ENCODE data around the gene RAB20. TPM values are rescaled to one million over a fixed set of nuclear protein-coding genes. Genes with fewer than 3 reads are reported as not detected.
"Not testable (repeated sequence)": the region's sequence is repeated elsewhere in the genome, so short reads cannot be mapped to it uniquely, and the experiment has no call there.

The RAB20 gene
- polyA plus RNA-seq, 1 donor (not counting 4 experiments of a cell fraction or from before 2014, with no cell fraction given) = 4.3 TPM

GRCh38 chr13:110498765-110499164 lies 62.8 kb downstream of the RAB20 start:
- H3K4me2 ChIP-seq (ENCODE audit: control insufficient read depth, extremely low read depth, insufficient read depth, low read depth, low read length) = no peak overlapping the region
- dilution Hi-C loops (cut with MboI; ENCODE audit: extremely low pct_ligation_motif_present, low sequenced_read_pairs) = no loop called here
- no peak overlapping the region for H3K4me3 ChIP-seq (ENCODE audit: control insufficient read depth in 2 of 3, extremely low read depth in 1 of 3, insufficient read depth in 2 of 3, low read depth in 1 of 3, low read length in 3 of 3)
- TF ChIP-seq EZH2 (IDR thresholded peaks at IDR 0.05; ENCODE audit: low read length) (no peak), CTCF (optimal IDR thresholded peaks at IDR 0.05 in 1 of 3, IDR thresholded peaks at IDR 0.05 in 1 of 3, conservative IDR thresholded peaks at IDR 0.05 in 1 of 3; ENCODE audit: extremely low read depth in 1 of 3, insufficient read depth in 2 of 3, low read length in 3 of 3) (no peak)
- H3K79me2 ChIP-seq (ENCODE audit: control insufficient read depth, insufficient read depth, low read length) = no peaks in the 10 kb centered on the region
- H4K20me1 ChIP-seq (ENCODE audit: control insufficient read depth, extremely low read depth, insufficient read depth, low read length) = no peaks in the 10 kb centered on the region
- no peaks in the 10 kb centered on the region for H3K9me1 ChIP-seq (ENCODE audit: control insufficient read depth, extremely low read depth, insufficient read depth, low read length)
- no peaks in the 10 kb centered on the region for H3K27me3 ChIP-seq (ENCODE audit: control insufficient read depth, extremely low read depth, insufficient read depth, low read length)
- no peak overlapping the region for H3K9ac ChIP-seq (ENCODE audit: control insufficient read depth, extremely low read depth, insufficient read depth, low read length)
- no peak overlapping the region for H3K27ac ChIP-seq (ENCODE audit: control insufficient read depth, insufficient read depth, low read length)
- no peak for FAIRE-seq
- DNase-seq (ENCODE audit: low read depth, low spot score) = no peak
- peaks cover 15 to 52% of the 10 kb centered on the region in 2 experiments for H3K36me3 ChIP-seq (ENCODE audit: control insufficient read depth in 2 of 2, extremely low read depth in 1 of 2, insufficient read depth in 2 of 2, low read length in 2 of 2)
- H3K4me1 ChIP-seq (ENCODE audit: control insufficient read depth, extremely low read depth, insufficient read depth, low read length) = peaks cover 8% of the 10 kb centered on the region
- H3K9me3 ChIP-seq (ENCODE audit: control insufficient read depth, low read depth, low read length) = no peaks in the 10 kb centered on the region
- H2AFZ ChIP-seq (ENCODE audit: control insufficient read depth, low read length) = no peak overlapping the region

- no peak overlapping the region for H2AFZ ChIP-seq (ENCODE audit: control insufficient read depth, low read length)
- no peaks in the 10 kb centered on the region for H3K9me3 ChIP-seq (ENCODE audit: control insufficient read depth, low read depth, low read length)
- H4K20me1 ChIP-seq (ENCODE audit: control insufficient read depth, extremely low read depth, insufficient read depth, low read length) = no peaks in the 10 kb centered on the region
- DNase-seq (ENCODE audit: low read depth, low spot score) (no peak), FAIRE-seq (no peak)
- H3K27me3 ChIP-seq (ENCODE audit: control insufficient read depth, extremely low read depth, insufficient read depth, low read length) = no peaks in the 10 kb centered on the region
- dilution Hi-C loops (cut with MboI; ENCODE audit: extremely low pct_ligation_motif_present, low sequenced_read_pairs) = no loop called here
- H3K9me1 ChIP-seq (ENCODE audit: control insufficient read depth, extremely low read depth, insufficient read depth, low read length) = no peaks in the 10 kb centered on the region
- TF ChIP-seq CTCF (optimal IDR thresholded peaks at IDR 0.05 in 1 of 3, IDR thresholded peaks at IDR 0.05 in 1 of 3, conservative IDR thresholded peaks at IDR 0.05 in 1 of 3; ENCODE audit: extremely low read depth in 1 of 3, insufficient read depth in 2 of 3, low read length in 3 of 3) (no peak), EZH2 (IDR thresholded peaks at IDR 0.05; ENCODE audit: low read length) (no peak)
- no peak overlapping the region for H3K4me2 ChIP-seq (ENCODE audit: control insufficient read depth, extremely low read depth, insufficient read depth, low read depth, low read length)
- peaks cover 8% of the 10 kb centered on the region for H3K4me1 ChIP-seq (ENCODE audit: control insufficient read depth, extremely low read depth, insufficient read depth, low read length)
- H3K27ac ChIP-seq (ENCODE audit: control insufficient read depth, insufficient read depth, low read length) = no peak overlapping the region
- no peaks in the 10 kb centered on the region for H3K79me2 ChIP-seq (ENCODE audit: control insufficient read depth, insufficient read depth, low read length)
- peaks cover 15 to 48% of the 10 kb centered on the region in 2 experiments for H3K36me3 ChIP-seq (ENCODE audit: control insufficient read depth in 2 of 2, extremely low read depth in 1 of 2, insufficient read depth in 2 of 2, low read length in 2 of 2)
- H3K9ac ChIP-seq (ENCODE audit: control insufficient read depth, extremely low read depth, insufficient read depth, low read length) = no peak overlapping the region
- H3K4me3 ChIP-seq (ENCODE audit: control insufficient read depth in 2 of 3, extremely low read depth in 1 of 3, insufficient read depth in 2 of 3, low read depth in 1 of 3, low read length in 3 of 3) = no peak overlapping the region
Measured at GRCh38 chr13:110498327-110498726, 63.2 kb downstream of the RAB20 start.

DNA sequence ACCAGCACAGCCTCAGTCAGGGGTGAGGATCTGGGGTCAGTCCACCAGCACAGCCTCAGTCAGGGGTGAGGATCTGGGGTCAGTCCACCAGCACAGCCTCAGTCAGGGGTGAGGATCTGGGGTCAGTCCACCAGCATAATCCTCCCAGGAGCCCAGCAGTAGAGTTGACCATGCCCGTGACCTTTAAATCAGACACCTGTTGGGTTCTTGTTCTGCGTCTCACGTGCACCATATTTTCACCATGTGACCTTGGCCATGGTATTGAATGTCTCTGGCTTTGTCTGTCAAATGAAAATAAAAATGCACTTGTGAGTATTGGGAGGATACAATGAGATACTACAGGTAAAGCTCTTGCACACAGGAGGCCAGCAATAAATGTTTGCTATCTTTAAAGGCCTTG lies 63.6 kb downstream of the RAB20 start:
- H3K9me3 ChIP-seq (ENCODE audit: control insufficient read depth, low read depth, low read length); H3K4me2 ChIP-seq (ENCODE audit: control insufficient read depth, extremely low read depth, insufficient read depth, low read depth, low read length); dilution Hi-C loops (cut with MboI; ENCODE audit: extremely low pct_ligation_motif_present, low sequenced_read_pairs); H3K27me3 ChIP-seq (ENCODE audit: control insufficient read depth, extremely low read depth, insufficient read depth, low read length); H4K20me1 ChIP-seq (ENCODE audit: control insufficient read depth, extremely low read depth, insufficient read depth, low read length); H3K4me1 ChIP-seq (ENCODE audit: control insufficient read depth, extremely low read depth, insufficient read depth, low read length); H3K9ac ChIP-seq (ENCODE audit: control insufficient read depth, extremely low read depth, insufficient read depth, low read length); H2AFZ ChIP-seq (ENCODE audit: control insufficient read depth, low read length); DNase-seq (ENCODE audit: low read depth, low spot score); H3K79me2 ChIP-seq (ENCODE audit: control insufficient read depth, insufficient read depth, low read length); H3K4me3 ChIP-seq (ENCODE audit: control insufficient read depth in 2 of 3, extremely low read depth in 1 of 3, insufficient read depth in 2 of 3, low read depth in 1 of 3, low read length in 3 of 3); H3K9me1 ChIP-seq (ENCODE audit: control insufficient read depth, extremely low read depth, insufficient read depth, low read length); H3K27ac ChIP-seq (ENCODE audit: control insufficient read depth, insufficient read depth, low read length); FAIRE-seq: not testable (repeated sequence)
- peaks cover 15 to 44% of the 10 kb centered on the region in 2 experiments for H3K36me3 ChIP-seq (ENCODE audit: control insufficient read depth in 2 of 2, extremely low read depth in 1 of 2, insufficient read depth in 2 of 2, low read length in 2 of 2)

All from keratinocyte (primary cell).